Lower leg skin (tissue), 4 donors: ENCODE results near the gene CD47. TPM values are rescaled to one million over a fixed set of nuclear protein-coding genes. Genes with fewer than 3 reads are reported as not detected.

Experiments used
- DNase-seq, 2 donors: peaks; one replicate each; pipeline ENCODE4 v3.0.0-alpha.2; 2019; ENCODE audit warnings: low spot score in 2 of 2
- H3K4me3 ChIP-seq: fragments of 200-600 bp; sonication (generic); 2 replicates; pipeline ENCODE4 v1.5.1; 2017; ENCODE audit warnings: mild to moderate bottlenecking, low read depth; ENCODE audit not compliant: poor library complexity, severe bottlenecking
- POLR2A ChIP-seq, 2 donors: fragments of 450-650 bp; IDR thresholded peaks; one replicate each; pipeline ENCODE4 v1.6.1; 2016 to 2017; ENCODE audit warnings: antibody characterized with exemption in 2 of 2, mild to moderate bottlenecking in 1 of 2, moderate library complexity in 1 of 2
- WGBS, 2 donors: methylation state at CpG; one replicate each; pipeline ENCODE4 v1.1.5; 2018; 5-methylcytosine and 5-hydroxymethylcytosine counted together
- intact Hi-C: fragments of 100-400 bp; cut with DNase I; formaldehyde crosslinking; loops from one replicate; pipeline ENCODE4 v1.15.0; 2023; ENCODE audit warnings: low total_unique reads
- total RNA-seq, 4 donors: library from RNA; depleted of rRNA; stranded (reverse); fragments of >200 nt; gene quantifications; one replicate each; pipeline ENCODE4 v1.1.0, GENCODE V29; 2016
- TF ChIP-seq, protein P1 (sequence below), 3 donors: fragments of 450-650 bp; IDR thresholded peaks; one replicate each; pipeline ENCODE4 v1.5.1; 2016; ENCODE audit warnings: antibody characterized with exemption in 3 of 3, mild to moderate bottlenecking in 3 of 3, moderate library complexity in 2 of 3

CD47 gene
- total RNA-seq, 4 donors from 2014 or later: 42.7 to 58.2 (median 49.5) TPM

DNA sequence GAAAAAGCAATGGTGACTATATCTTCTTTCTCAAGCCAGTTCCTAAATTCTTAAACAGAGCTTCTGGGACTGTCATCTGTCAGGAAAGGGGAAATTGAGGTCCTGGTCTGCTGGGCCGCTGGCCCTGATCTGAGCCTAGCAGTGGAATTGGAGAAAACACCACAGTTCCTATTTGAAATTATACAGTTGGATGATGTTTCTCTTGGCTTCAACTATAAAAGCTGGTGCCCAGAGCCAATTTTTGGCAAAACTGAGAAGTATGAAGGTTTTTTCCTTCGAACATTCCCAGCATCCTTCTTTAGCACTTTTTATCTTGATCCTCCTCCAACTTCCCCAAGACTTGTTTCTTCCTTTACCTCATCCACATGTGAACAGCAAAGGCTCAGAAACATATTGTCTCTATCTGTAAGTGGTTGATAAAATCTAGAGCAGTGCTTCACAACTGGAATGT lies 83.9 kb downstream of the CD47 start:
- intact Hi-C loops: no loop called here
- WGBS, 2 donors: 12 to 15% methylated on average over 2 of the region's 2 CpGs
- TF ChIP-seq POLR2A (IDR thresholded peaks at IDR 0.05): no peak
- TF ChIP-seq, protein P1, sequence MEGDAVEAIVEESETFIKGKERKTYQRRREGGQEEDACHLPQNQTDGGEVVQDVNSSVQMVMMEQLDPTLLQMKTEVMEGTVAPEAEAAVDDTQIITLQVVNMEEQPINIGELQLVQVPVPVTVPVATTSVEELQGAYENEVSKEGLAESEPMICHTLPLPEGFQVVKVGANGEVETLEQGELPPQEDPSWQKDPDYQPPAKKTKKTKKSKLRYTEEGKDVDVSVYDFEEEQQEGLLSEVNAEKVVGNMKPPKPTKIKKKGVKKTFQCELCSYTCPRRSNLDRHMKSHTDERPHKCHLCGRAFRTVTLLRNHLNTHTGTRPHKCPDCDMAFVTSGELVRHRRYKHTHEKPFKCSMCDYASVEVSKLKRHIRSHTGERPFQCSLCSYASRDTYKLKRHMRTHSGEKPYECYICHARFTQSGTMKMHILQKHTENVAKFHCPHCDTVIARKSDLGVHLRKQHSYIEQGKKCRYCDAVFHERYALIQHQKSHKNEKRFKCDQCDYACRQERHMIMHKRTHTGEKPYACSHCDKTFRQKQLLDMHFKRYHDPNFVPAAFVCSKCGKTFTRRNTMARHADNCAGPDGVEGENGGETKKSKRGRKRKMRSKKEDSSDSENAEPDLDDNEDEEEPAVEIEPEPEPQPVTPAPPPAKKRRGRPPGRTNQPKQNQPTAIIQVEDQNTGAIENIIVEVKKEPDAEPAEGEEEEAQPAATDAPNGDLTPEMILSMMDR (IDR thresholded peaks at IDR 0.05): no peak
- no peak overlapping the region for H3K4me3 ChIP-seq
- DNase-seq: no peak

DNA sequence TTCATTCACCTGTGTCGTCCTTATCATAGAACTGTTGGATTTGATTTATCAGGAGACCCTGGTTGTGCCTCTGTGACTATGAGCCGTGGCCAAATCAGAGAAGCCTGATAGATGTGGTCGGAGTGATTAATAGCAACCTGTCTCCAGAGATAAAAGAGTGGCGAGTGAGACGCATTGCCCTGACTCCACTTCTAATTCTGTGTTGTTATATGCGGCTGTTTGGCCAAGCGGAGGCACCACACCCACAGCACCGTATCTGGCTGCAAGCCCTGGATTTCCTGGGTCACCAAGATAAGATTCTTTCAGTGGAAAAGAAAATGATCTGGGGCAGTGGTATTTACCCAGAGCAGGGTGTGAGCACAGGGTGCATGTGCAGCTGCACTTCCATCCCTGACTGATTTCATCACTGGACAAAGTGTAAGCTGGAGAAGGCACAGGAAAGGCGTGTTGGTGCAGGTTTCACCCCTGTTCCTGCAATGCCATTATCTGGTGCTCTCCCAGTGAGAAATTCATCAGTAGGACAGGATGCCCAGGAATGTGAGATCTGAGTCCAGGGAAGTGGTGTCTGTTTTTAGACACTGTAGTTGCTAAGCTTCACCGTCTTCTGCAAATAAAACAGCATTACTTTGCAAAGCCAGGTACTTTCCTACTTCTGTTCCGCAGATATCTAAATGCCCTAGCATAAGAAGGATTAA lies 84.6 kb downstream of the CD47 start:
- peak in 1 of 2 donors; percentile 57 for DNase-seq
- 26% methylated on average over 11 of the region's 11 CpGs for WGBS, 2 donors
- TF ChIP-seq, protein P1 (IDR thresholded peaks at IDR 0.05): no peak
- no peak for TF ChIP-seq POLR2A (IDR thresholded peaks at IDR 0.05)
- no peak overlapping the region for H3K4me3 ChIP-seq
- intact Hi-C loops: no loop called here

DNA sequence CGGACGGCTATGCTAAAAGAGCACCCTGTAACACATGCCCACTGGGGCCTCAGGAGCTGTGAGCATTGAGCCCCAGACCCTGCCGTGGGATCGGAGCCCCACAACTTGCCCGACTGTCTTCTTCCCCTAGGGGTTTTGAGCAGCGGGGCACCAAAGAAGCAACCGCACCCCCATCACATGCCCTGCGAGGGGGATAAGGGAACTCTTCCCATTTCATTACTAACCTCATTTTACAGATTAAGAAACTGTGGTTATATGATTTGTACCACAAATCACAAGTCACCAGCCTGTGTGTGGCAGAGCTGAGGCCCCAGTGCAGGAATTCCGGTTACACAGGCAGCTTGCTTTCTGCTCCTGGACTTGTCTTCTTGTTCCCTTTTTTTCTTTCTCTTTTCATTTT lies 86.2 kb downstream of the CD47 start:
- no peak overlapping the region for H3K4me3 ChIP-seq
- 85 to 93% methylated on average over 9 of the region's 9 CpGs for WGBS, 2 donors
- intact Hi-C loops: no loop called here
- DNase-seq: no peak
- TF ChIP-seq, protein P1 (IDR thresholded peaks at IDR 0.05): no peak
- no peak for TF ChIP-seq POLR2A (IDR thresholded peaks at IDR 0.05)

DNA sequence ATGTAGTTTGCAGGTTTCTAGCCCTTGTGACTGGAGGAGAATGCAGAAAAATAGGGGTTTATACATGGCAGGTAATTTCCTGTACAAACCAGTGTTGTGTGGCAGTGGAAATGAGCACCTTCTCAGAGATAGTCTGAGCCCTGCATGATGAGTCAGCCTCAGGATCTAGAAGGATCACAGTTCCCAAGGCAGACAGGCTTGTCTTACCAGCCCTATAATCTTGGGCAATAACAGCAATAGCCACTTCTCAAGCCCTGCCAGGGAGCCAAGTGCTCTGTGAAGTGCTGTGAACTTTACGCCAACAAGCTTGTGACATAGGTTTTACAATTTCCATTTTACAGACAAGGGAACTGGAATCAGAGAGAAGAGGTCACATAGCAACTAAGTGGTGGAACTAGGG lies 89.4 kb downstream of the CD47 start:
- DNase-seq: no peak
- no peak for TF ChIP-seq POLR2A (IDR thresholded peaks at IDR 0.05)
- TF ChIP-seq, protein P1 (IDR thresholded peaks at IDR 0.05): no peak

DNA sequence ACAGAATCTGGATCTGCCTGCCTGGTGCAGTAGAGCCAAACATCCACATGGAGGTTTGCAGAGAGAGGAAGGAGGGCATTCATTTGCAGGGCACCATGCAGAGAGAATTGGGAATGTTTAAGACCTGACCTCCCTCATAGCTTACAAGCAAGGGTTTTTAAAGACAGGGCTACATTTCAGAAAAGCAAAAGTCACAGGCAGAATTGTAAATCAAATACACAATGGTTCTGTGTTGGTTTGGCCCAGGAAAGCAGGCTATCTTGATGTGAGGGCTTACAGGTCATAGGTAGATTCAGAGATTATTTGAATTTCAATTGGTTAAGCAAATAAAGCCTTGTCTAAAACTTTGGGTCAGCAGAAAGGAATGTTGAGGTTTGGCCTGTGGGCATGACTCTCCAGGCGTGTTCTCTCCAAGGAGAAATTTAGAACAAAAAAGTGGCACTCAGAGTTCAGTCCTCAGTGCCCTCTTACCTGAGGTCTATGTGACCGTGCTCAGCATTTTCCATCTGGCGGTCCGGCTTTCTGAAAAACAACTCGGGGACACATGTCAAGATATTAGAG lies 91.5 kb downstream of the CD47 start:
- intact Hi-C loops: no loop called here
- peak in 1 of 2 donors; percentile 15 for DNase-seq
- 94% methylated on average over 5 of the region's 5 CpGs for WGBS, 2 donors
- no peak overlapping the region for H3K4me3 ChIP-seq
- no peak for TF ChIP-seq POLR2A (IDR thresholded peaks at IDR 0.05)
- TF ChIP-seq, protein P1 (IDR thresholded peaks at IDR 0.05): no peak

More for the DNA sequence above, 89.4 kb downstream of the CD47 start:
- intact Hi-C loops: no loop called here
- 67 to 88% methylated on average over 1 of the region's 1 CpG for WGBS, 2 donors
- H3K4me3 ChIP-seq: no peak overlapping the region
